Measurements from ENCODE around the gene TCFL5. TPM values are rescaled to one million over a fixed set of nuclear protein-coding genes. Genes with fewer than 3 reads are reported as not detected.

The TCFL5 gene
- total and polyA plus RNA-seq, 10 of the 15 experiments (the other 5 are each of a cell fraction or from before 2014, with no cell fraction given): 0.48 to 8.1 (median 3.8) TPM

- intact Hi-C loops (cut with micrococcal nuclease; ENCODE audit: unreplicated experiment): no loop called here
- Histone ChIP-seq H2AFZ (ENCODE audit: control insufficient read depth, low read depth, low read length) (no peak overlapping the region), H3K27ac (ENCODE audit: control insufficient read depth, insufficient read depth) (no peak overlapping the region), H3K9me3 (replicated peaks; ENCODE audit: control insufficient read depth, insufficient read depth, low read length) (no peaks in the 10 kb centered on the region), H3K4me1 (ENCODE audit: control insufficient read depth, insufficient read depth, low read length) (peaks cover 25% of the 10 kb centered on the region), H3K4me2 (ENCODE audit: control insufficient read depth, insufficient read depth) (no peak overlapping the region), H3K4me3 (no peak overlapping the region), H3K9ac (ENCODE audit: control insufficient read depth, insufficient read depth, low read length) (no peak overlapping the region), H3K27me3 (replicated peaks in 1 of 2; ENCODE audit: control insufficient read depth in 2 of 2, insufficient read depth in 2 of 2, low read length in 1 of 2) (no peaks in the 10 kb centered on the region), H3K79me2 (ENCODE audit: control insufficient read depth, insufficient read depth, low read length) (peaks cover 2% of the 10 kb centered on the region; the same call in 1 of the 2 replicates), H4K20me1 (ENCODE audit: control insufficient read depth, insufficient read depth) (peaks cover 3% of the 10 kb centered on the region; the same call in 1 of the 2 replicates), H3K36me3 (ENCODE audit: control insufficient read depth in 2 of 2, insufficient read depth in 2 of 2, low read length in 1 of 2) (peaks cover 8 to 22% of the 10 kb centered on the region in 2 experiments)
- 100% methylated on average over 16 of the region's 16 CpGs for WGBS (ENCODE audit: insufficient coverage, insufficient replicate concordance, low lambda C conversion rate, missing lambda C conversion rate)
- ATAC-seq (no peak), FAIRE-seq (no peak), DNase-seq (ENCODE audit: low read depth, low spot score) (no peak)
- SMC1A ChIA-PET (ENCODE audit: uncharacterized antibody, unreplicated experiment): no interaction called here
- TF ChIP-seq SMC3 (IDR thresholded peaks at IDR 0.05; ENCODE audit: borderline replicate concordance, low read length) (no peak), MYC (IDR thresholded peaks at IDR 0.05; ENCODE audit: insufficient read depth, insufficient read length, insufficient replicate concordance, low read length, severe bottlenecking) (no peak), TCF12 (IDR thresholded peaks at IDR 0.05; ENCODE audit: low read depth, low read length) (no peak), LARP7 (IDR thresholded peaks at IDR 0.05) (no peak), ZBTB11 (CRISPR knock-in tag; IDR thresholded peaks at IDR 0.05) (no peak), CREM (IDR thresholded peaks at IDR 0.05; ENCODE audit: low read depth) (no peak), YBX1 (IDR thresholded peaks at IDR 0.05) (no peak), EGR1 (IDR thresholded peaks at IDR 0.05; ENCODE audit: borderline replicate concordance in 1 of 2, low read depth in 2 of 2, low read length in 2 of 2) (no peak), IKZF2 (IDR thresholded peaks at IDR 0.05) (no peak)
- in situ Hi-C loops (cut with MboI): no loop called here
- POLR2A ChIA-PET: no interaction called here
- RAD21 ChIA-PET (ENCODE audit: unreplicated experiment): no interaction called here
- no TSS peak for BruUV-seq (replicated peaks)
- CTCF ChIA-PET: interaction anchor here (8.2 kb wide), 1 partner anchor 21 kb away, joined by 92 read pairs; no protein-coding TSS in a partner anchor
These were observed 34.9 kb upstream of the TCFL5 start for GRCh38 chr20:62896526-62896925.
